HG03354 (cell line): Measurements from ENCODE around the gene FOXN3.
"Not testable (repeated sequence)": the region's sequence is repeated elsewhere in the genome, so short reads cannot be mapped to it uniquely, and the experiment has no call there.

Source experiments
- ATAC-seq: cut with Tn5 transposase; IDR thresholded peaks from one replicate; pipeline ENCODE4 v1.9.1; 2021; ENCODE audit warnings: mild to moderate bottlenecking; ENCODE audit not compliant: unreplicated experiment, poor library complexity, severe bottlenecking

Gene FOXN3

DNA sequence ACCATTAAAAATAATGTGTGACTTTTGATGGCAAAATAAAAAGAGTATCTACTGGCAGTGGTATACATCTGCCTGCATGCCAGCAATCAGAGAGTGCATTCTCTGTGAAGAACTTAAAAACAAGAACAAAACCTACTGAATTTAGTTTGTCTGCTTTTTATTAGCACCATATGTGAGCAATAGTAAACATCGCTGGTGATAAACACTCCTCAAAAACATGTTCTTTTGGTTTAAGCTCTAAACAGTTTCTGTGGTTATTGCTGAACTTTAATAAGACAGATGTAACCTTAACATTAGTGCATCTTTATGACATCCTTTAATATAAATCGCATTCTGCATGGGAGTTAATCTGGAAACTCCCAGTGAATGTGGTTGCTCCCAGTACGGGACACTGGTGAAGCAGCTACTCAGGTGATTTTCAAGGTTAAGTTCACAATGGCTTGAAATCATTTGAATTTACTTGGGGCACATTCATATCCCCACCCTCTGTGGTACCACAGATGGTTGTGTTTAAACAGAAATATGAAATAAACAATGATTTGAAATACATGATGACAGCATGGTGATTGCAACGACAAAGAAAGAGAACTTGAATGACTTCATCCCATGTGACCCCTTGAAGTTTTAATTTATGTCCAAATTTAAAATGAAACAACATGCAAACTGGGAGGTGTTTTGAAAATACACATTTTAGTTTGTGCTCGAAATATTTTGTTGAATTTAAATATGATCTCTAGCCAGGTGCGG is 285.9 kb downstream of the FOXN3 start:
- ATAC-seq: no peak

DNA sequence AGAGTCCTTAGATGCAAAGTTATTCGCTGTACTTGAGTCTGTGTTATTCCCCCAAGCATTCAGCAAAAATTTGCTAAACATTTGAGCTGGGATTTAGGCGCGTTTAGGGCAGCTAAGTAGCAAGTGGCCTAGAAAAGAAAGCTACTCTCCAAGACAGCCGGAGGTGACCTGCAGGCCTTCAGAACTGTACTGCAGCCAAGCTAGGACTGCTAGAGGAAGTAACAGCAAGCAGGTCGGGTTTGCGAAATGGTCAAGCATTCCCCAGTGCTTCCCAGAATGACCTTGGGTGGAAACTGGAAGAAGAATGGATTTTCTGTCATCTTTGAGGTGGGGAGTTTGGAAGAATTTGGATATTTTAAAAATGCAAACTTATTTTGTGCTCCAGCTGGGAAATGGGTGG is 287.5 kb downstream of the FOXN3 start:
- no peak for ATAC-seq

DNA sequence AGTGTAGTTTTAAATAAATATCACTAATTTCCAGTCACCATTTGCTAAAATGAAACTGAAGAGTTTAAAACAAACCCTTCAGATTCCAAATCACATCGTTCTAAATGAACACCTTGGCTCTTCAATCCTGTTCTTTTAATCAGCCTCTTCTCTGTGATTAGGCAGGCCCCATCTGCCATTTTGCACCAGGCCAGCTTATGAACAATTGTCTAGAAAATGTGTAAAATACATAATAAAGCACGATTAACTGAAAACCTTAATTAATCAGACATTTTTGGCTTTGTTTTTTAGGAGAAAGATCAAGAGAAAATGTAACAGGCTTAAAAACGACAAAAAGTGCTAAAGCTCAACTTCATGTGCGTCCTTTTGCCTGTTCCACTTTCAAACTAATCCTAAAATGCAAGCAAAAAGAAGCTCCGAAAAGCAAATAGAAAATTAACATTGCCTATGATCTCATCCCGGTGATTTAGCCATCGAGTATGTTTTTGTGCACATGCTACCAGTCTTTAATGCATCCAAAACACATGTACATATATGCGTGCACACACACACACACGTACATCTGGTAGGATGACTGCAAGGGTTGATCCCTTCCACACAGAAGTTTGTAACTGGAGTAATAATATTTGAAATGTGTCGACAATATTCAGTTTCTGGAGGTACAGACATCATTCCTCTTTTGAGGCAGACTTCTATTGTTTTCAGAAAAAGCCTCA is 288.6 kb downstream of the FOXN3 start:
- no peak for ATAC-seq

DNA sequence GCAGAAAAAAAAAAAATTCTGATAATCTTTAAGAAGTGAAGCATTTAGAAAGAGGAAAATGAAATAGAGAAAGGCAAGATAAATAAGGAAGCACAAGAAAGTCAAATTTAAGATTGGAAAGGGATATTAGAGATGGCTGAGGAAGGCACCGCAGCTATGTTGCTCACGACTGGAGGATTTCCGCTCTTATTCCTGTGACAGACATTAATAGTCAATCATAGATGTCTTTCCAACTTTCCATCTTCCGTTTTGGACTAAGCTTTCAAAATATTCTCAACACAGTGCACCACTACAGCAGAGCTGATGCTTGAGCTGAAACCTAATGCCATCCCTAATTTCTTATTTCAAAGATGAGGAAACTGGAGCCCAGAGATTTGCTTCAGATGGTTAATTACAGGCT is 290.6 kb downstream of the FOXN3 start:
- ATAC-seq: no peak

DNA sequence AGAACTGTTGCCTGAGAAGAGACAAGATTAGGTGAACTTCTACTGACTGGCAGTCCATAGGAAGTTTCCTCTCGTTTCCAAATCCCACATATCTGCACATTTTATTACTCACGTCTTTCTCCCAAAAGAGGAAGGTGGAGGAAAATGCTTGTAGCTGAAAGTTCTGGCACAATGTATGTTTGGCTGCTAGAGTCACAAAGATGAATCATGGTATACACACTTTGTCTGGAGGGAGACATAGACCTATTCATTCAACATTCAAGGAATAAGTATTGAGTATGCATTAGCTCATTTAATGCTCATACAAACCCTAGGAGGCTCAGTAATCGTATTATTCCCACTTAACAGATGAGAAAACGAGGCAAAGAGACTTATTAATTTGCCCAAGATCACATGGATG is 291.8 kb downstream of the FOXN3 start:
- no peak for ATAC-seq

DNA sequence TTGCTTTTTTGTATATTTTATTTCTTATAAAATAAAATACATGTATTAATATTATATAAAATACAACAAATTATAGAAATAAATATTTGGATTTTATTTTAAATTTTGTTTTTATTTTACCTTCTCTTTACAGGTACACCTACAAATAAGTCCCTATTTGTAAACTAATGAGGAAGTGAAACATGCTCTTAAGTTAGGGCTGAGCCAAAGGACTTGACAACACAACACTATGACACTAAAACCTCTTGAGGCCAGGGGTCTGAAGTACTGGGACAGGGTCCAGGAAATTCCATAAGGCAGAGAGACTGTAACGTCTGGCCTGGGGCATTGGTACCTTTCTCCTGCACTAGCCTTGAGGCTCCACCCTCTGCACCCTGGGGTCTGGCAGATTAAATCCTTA is 293.2 kb downstream of the FOXN3 start:
- ATAC-seq: no peak

DNA sequence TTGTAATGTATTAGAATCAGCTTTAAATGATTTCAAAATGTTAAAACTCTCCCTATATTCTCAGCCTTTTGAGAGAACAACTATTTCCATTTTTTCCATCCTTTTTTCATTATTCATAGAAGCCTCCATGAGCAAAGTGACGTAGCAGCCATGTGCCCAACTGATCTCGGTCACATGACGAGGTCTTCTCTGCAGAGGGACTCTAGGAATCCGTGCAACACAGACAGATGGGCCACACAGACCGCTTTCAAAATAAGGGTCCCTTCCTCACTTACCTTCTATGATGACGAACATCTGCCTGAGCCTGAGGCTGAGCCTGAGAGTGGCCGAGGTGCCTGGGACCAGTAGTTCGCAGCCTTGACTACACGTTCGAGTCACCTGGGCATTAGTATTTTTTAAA is 293.8 kb downstream of the FOXN3 start:
- no peak for ATAC-seq

DNA sequence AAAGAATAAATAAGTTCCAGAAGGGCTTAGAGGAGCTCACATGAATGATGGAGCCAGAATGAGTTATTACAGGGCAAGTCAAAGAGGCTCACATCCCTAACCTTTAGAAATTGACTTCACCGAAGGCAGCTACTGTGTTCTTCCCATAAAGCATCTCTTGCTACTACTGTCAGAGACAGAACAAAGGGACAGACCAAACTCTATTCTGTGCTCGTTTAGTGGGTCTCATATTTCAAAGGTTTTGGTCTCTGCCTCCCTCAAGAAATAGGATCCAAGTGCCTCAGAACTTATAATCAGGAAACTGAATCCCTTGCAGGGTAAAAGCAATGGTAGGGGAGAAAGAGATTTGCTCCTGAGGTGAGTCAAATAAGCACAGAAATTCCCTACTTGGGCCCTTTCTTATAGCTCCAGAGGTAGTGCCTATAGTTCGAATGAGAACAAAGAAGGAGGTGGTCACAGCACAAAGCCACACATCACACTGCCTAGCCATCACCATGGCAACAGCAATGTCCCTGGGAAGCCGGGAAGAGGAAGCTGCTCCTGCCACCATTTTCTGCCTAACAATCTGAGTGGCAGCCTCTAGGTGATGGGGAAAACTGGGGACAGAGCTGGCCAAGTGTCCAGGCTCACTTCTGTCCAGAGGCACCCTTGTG is 294.9 kb downstream of the FOXN3 start:
- ATAC-seq: no peak

DNA sequence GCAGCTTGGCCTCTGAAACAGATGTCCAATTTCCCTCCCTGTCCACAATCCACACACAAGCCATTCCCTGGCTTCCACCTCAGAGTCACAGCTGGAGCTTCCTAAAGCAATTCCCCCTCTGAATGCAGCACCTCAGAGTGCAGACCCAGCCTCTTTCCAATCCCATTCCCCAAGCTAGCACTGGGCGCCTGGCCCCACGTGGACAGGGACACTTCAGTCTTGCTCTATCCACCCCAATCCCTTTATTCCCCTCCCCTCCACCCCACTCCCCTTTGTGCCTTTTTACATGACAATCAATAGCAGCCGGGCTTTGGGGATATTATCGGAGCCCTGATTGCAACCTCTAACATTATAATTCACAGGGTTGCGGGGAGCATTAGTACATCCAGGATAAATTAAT is 300.0 kb downstream of the FOXN3 start:
- ATAC-seq: no peak

DNA sequence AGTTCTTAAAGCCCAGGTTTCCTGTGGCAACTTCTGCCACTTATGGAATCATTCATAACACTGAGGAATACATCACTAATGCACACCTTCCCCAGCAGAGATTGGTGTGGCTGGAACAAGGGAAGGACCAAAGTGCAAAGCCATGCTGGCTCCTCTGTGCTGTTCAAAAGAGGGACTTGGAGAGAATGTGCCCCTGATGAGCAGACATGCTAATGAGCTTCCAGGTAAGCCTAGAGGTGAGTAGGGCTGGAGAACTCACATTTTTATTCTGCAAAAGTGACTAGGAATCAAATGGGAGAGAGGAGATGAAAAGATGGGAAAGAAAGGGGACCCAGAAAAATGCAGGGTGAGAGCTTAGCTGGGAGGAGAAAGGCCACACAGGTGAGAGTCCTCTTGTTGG is 302.9 kb downstream of the FOXN3 start:
- no peak for ATAC-seq

DNA sequence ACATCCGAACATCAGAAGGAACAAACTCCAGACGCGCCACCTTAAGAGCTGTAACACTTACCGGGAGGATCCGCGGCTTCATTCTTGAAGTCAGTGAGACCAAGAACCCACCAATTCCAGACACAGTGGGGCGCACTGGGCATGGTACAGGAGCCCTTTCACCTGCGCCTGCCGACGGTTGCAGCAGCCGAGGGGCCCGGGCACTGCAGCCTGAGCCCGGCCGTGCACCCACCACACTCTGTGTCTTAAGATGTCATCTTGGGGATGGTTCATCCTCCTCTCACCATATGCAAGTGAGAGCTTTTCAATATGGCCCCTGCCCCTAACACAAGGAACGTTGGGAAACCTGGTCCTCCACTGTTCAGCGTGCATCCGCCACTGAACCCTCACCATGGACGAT is 304.3 kb downstream of the FOXN3 start:
- no peak for ATAC-seq

DNA sequence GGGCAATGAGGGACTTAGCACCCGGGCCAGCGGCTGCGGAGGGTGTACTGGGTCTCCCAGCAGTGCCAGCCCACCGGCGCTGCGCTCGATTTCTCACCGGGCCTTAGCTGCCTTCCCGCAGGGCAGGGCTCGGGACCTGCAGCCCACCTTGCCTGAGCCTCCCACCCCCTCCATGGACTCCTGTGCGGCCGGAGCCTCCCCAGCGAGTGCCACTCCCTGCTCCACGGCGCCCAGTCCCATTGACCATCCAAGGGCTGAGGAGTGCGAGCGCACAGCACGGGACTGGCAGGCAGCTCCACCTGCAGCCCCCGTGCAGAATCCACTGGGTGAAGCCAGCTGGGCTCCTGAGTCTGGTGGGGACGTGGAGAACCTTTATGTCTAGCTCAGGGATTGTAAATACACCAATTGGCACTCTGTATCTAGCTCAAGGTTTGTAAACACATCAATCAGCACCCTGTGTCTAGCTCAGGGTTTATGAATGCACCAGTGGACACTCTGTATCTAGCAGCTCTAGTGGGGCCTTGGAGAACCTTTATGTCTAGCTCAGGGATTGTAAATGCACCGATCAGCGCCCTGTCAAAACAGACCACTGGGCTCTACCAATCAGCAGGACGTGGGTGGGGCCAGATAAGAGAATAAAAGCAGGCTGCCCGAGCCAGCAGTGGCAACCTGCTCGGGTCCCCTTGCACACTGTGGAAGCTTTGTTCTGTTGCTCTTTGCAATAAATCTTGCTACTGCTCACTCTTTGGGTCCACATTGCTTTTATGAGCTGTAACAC is 305.1 kb downstream of the FOXN3 start:
- ATAC-seq: not testable (repeated sequence)

DNA sequence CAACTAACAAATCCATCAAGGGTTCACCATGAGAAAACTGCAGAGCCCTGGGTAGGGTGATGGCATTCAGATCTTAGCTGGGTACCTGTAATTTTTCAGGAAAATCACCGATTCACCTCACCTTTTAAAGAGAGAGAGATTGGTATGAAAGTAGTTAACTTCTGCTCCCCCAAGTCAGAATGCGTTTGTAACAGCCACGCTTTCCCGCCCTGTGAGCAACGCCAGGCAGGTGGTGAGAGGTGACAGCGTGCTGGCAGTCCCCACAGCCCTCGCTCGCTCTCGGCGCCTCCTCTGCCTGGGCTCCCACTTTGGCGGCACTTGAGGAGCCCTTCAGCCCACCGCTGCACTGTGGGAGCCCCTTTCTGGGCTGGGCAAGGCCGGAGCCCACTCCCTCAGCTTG is 305.8 kb downstream of the FOXN3 start:
- not testable (repeated sequence) for ATAC-seq

DNA sequence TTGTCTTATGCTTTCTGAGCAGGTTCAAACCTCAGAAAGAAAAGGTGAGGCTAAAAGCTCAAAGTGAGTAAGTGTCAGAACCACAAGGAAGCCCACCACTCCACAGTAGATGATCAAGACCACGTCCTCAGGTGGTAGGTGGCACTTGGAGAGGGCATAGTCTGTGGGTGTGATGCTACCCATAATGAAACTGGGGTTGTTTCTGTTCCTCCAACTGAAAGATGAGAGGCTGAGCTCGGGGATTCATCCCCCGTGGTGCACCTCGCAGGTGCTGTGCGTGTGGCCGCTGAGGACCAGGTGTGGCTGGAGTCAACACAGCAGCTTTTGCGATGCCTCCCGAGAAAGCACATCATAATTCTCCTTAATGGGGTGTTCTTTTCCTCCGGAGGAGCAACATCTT is 306.9 kb downstream of the FOXN3 start:
- no peak for ATAC-seq

DNA sequence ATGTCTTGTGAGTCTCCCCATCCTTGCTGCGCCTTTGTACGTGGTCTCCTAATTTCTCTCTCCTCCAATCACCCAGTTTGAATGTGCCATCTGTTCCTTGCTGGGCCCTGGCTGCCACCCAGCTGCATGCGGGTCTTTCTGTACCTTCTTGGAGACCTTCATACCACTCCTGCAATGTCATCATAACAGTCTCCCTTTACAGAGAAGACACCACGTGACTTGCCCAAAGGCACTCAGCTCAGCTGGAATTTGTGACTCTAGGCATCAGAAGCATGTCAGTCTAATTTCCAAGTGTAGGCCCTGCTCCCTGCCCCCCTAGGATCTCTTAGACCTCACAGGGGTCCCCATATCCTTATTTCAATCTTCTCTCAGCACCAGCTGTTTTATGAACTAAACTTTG is 308.4 kb downstream of the FOXN3 start:
- ATAC-seq: no peak

DNA sequence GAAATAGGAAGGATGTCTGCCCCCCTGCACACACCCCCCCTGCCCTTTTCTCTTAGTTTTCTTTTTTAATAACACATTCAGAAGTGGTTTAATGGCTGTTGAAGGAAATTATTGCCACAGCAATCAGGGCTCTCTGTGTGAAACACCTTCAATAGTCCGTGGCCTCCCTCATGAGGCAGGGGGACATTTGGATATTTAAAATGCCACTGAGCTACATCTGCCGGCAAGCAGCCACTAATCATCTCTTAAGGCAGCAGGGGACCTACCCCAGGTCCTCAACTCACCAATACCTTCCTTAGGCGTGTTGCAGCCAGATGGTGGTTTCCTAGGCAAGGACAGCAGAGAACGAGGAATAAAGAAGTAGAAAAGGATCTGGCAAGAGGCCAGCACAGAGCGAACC is 309.4 kb downstream of the FOXN3 start:
- no peak for ATAC-seq
